Mammary epithelial cell (primary cell): ENCODE measurements around the gene GRIP1.

Experiments used
- EZH2 ChIP-seq: IDR thresholded peaks from 2 replicates; pipeline ENCODE4 v1.6.1; 2012; ENCODE audit warnings: low read length, inconsistent platforms, borderline replicate concordance
- TF ChIP-seq, protein P1 (sequence below), 2 donors: IDR thresholded peaks in 1 of 2; conservative IDR thresholded peaks in 1 of 2; 2 replicates each; pipeline ENCODE4 v1.5.1; 2011 to 2012; ENCODE audit warnings: inconsistent platforms in 2 of 2, low read length in 2 of 2, mild to moderate bottlenecking in 2 of 2, control low read depth in 1 of 2, low read depth in 1 of 2; ENCODE audit not compliant: insufficient read depth in 1 of 2; ENCODE audit errors: extremely low read depth in 1 of 2

DNA sequence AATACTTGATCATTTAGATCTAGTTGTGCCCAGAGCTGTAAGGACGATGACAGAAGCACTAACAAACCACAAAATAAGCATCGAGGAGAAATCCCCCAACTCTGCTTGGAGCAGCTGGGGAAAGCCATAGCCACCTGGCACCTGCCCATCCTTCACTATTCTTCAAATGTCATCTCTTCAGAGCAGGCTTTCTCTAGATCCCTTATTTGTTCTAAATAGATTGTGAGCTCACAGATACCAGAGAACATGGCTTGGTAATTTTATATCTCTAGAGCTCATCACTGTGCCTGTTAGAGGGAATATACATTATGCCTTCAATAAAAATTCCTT lies 50.9 kb downstream of the GRIP1 start:
- TF ChIP-seq EZH2, result no peak
- TF ChIP-seq, protein P1, sequence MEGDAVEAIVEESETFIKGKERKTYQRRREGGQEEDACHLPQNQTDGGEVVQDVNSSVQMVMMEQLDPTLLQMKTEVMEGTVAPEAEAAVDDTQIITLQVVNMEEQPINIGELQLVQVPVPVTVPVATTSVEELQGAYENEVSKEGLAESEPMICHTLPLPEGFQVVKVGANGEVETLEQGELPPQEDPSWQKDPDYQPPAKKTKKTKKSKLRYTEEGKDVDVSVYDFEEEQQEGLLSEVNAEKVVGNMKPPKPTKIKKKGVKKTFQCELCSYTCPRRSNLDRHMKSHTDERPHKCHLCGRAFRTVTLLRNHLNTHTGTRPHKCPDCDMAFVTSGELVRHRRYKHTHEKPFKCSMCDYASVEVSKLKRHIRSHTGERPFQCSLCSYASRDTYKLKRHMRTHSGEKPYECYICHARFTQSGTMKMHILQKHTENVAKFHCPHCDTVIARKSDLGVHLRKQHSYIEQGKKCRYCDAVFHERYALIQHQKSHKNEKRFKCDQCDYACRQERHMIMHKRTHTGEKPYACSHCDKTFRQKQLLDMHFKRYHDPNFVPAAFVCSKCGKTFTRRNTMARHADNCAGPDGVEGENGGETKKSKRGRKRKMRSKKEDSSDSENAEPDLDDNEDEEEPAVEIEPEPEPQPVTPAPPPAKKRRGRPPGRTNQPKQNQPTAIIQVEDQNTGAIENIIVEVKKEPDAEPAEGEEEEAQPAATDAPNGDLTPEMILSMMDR (conservative IDR thresholded peaks at IDR 0.05 in 1 of 2, IDR thresholded peaks at IDR 0.05 in 1 of 2; ENCODE audit: extremely low read depth in 1 of 2, insufficient read depth in 1 of 2, low read depth in 1 of 2, low read length in 2 of 2), result no peak
